Fibroblast of peridontal ligament (primary cell): Measurements from ENCODE around the gene SLBP.
"Not testable (repeated sequence)": the region's sequence is repeated elsewhere in the genome, so short reads cannot be mapped to it uniquely, and the experiment has no call there.

Source experiments
- DNase-seq: peaks from one replicate; pipeline ENCODE4 v3.0.0-alpha.2; 2010; ENCODE audit errors: extremely low read depth

Gene SLBP

DNA sequence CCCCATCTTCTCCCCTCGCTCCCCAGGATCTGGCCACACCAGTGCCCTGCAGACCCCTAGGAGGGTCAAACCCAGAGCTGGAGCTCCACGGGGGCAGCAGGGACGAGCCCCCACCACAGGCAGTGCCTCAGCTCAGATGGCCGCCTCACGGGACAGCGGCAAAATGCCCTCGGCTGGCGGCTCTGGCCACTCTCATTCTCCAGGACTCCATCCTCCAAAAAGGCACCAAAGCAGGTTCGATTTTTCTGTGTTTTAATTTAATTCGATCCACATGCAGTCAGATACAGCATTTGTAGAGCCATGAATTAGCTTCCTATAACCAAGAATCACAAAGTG, 36.3 kb downstream of the SLBP start:
- no peak for DNase-seq

GRCh38 chr4:1675136-1675801, 36.9 kb downstream of the SLBP start:
- no peak for DNase-seq

- DNase-seq = no peak
Observed at GRCh38 chr4:1674682-1675081, 37.4 kb downstream of the SLBP start.

DNA sequence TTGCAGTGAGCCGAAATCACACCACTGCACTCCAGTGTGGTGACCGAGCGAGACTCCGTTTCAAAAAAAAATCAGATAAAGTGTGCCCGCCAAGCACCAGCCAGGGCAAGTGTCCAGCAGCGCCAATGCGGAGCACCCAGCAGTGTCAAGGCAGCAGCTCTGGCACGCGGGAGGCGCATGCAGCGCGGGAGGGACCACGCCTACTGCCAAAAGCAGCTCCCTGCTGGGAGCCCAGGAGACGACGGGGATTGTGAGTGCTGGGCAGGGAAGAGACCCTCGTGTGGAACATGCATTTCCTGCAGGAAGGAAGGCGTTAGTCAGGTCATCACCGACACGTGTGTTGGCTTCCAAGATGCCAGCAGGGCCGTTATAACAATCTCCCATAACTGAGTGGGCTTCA, 38.4 kb downstream of the SLBP start:
- no peak for DNase-seq

GRCh38 chr4:1671011-1671410, 41.1 kb downstream of the SLBP start:
- DNase-seq = not testable (repeated sequence)

DNA sequence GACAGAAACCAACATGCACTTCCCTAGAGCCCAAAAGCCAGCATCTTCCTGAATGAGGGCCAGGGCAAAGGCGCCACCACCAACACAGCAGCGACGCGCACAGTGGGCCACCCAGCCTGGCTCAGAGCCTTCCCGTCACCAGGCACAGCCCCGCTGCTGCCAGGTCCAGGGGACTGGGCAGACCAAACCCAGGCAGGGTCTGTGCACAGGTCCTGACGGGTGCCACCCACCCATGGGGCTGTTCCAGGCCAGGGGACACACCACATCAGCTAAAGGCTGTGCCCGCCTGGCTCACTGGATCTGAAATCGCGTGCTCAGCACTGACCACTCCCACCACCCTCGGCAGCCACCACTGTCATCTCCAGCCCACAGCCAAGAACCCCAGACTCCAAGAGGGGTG, 41.8 kb downstream of the SLBP start:
- DNase-seq = no peak

- no peak for DNase-seq
Observed at GRCh38 chr4:1669850-1670249, 42.3 kb downstream of the SLBP start.

DNA sequence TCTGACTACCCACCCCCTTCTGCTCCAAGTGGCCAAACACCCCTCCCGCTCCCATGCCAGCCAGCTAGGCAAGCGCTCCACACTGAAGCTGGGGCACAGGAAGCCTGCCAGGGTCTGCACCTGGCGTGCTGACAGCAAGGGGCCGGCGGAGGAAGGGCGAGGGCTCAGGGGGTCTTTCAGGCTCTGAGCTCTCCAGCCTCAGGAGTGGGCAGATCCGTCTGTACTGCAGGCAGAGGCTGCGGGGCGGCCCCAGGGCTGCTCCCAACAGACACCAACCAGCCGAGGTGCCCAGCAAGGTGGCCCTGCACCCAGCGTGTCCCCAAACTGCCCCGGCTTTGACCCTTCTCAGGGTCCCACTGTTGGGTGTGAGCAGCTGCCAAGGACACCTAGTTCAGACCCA, 42.8 kb downstream of the SLBP start:
- DNase-seq = no peak

GRCh38 chr4:1668488-1668840, 43.7 kb downstream of the SLBP start:
- no peak for DNase-seq

DNA sequence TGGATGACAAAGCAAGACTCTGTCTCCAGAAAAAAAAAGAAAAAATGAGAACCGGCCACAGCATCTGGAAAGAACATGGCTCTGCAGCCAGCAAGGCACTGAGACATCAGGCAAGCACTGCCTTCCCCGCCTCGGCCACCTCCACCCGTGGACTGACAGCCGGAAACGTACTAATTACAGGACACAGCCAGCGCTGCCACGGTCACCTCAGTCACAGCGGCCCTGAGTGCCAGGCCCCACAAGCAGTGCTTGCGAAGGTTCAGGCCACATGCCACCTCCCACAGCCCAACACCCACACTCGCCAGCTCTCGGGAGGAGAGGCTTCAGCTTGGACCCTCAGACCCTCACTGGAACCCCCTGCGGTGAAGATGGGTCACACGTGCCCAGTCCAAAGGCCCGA, 44.8 kb downstream of the SLBP start:
- no peak for DNase-seq

- no peak for DNase-seq
Observed at GRCh38 chr4:1666391-1666790, 45.7 kb downstream of the SLBP start.

- no peak for DNase-seq
Observed at GRCh38 chr4:1664141-1664540, 48.0 kb downstream of the SLBP start.

GRCh38 chr4:1663549-1663948, 48.6 kb downstream of the SLBP start:
- no peak for DNase-seq

DNA sequence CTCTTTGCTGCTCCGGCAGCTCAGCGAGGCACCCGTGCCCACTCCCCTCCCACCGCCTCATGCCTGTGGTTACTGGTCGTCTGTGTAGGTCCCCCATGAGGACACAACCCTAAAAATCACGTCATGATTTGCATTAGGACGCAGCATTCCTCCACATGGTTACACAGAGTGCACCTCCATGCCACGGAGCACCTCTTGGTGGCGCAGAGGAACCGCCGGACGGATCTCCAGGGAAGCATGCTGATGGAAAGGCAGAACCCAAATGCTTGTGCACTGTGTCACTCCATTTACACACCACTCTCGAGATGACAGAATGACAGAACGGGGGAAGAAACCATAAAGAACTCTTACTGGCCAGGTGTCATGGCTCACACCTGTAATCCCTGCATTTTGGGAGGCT, 50.4 kb downstream of the SLBP start:
- no peak for DNase-seq

GRCh38 chr4:1660948-1661677, 51.0 kb downstream of the SLBP start:
- no peak for DNase-seq

DNA sequence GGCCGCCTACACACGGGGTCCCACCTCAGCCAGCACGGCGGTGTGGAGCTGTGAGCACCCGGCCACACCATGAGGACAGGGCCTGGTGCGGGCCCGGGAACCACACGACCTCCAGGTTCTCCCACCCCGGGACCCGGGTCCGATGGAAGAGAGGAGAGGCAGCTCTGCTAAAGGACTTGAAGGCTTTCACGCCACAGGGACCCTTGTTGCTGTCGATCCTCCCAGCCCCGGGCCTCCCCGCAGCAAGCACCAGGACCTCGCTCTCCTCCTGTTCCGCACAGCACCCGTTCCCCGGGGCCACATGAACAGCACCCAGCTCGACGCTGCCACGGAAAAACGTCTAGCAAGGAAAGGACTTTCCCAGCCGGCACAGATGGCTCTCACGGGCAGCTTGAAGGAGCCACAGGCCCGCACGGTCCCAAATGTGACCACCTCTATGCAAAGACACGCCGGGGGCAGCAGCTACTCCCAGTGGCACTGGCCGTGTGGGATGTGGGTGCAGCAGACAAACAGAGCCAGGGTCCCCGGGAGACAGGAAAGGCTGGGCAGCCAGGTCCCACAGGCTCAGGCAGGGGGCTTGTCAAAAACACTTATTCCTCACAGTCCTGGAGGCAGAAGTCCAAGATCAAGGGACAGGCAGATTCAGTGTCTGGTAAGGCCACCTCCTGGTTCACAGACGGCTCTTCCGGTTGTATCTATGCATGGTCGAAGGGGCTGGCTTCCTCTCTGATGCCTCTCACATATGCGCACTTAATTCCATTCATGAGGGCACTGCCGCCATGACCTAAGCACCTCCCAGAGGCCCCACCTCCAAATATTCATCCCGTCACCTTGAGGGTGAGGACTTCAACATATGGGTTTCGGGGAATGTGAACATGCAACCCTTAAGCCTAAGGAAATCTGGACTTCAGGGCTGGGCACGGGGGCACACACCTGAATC, 52.7 kb downstream of the SLBP start:
- no peak for DNase-seq

DNA sequence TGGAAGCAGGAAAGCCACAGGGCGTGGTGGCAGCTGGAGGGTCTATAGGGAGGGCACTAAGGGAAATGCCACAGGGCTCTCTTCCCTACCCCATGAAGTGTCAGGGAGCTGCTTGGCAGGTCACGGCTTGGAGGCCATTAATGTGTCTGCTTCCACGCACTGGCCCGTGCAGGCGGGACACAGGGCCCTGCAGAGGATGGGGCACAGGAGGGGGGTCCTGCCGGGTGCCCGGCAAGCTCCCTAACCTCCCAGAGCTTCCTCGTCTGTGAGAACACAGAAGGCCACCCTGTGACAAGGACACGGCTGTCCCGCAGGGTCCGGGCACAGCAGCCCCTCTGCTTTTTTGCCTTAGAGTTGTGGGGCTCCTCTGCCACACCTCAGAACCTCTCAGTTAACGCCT, 53.5 kb downstream of the SLBP start:
- no peak for DNase-seq

GRCh38 chr4:1658146-1658545, 54.0 kb downstream of the SLBP start:
- DNase-seq = no peak

- DNase-seq = no peak
Observed at GRCh38 chr4:1656986-1657385, 55.1 kb downstream of the SLBP start.

DNA sequence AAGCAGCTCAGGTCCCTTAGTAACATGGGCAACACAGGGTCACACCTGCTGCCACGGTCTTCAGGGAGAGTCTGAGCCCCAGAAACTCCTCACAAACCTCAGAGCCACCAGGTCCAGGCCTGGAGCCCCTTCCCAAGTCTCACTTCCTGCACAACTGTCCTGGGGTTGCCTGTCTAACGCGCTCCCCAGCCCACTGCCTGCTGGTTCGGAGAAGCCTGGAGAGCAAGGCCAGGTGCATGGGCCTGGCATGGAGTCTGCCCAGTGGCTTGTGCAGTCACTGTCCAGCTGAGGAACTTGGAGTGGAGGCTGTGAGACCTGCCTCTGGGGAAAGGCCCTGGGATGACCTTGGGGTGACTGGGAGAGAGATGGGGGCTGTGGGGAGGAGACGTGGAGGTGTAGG, 56.0 kb downstream of the SLBP start:
- DNase-seq = no peak

DNA sequence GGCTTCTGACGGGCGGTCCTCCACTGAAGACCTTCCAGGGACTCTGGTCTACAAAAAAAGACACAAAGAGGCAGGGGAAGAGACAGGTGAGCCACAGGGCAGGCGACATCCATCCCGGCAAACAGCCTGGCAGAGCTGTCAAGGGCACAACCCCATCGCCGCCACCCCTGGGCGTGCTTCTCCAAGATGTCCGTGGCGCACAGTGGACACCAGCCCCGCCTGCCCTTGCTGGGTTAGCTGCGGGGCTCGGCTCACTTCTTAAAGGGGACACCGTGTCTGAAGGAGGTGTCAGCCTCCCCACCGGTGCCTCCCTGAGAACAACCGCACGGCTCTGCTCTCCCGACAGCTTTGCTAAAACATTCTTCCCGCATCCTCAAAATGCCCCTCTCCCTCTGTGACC, 56.4 kb downstream of the SLBP start:
- no peak for DNase-seq

GRCh38 chr4:1655081-1655480, 57.0 kb downstream of the SLBP start:
- DNase-seq = no peak
